HEK293T (cell line): ENCODE data around the gene EHD4.

ENCODE experiments used
- CTCF ChIA-PET: fragments of 350-600 bp; formaldehyde crosslinking; extraction: SDS; loops from one replicate; lab custom pipeline; 2021; ENCODE audit warnings: antibody characterized with exemption, inconsistent platforms; lab: Yijun Ruan, JAX
- POLR2A ChIA-PET: fragments of 350-600 bp; formaldehyde crosslinking; extraction: SDS; loops from one replicate; lab custom pipeline; 2020; ENCODE audit warnings: antibody characterized with exemption, inconsistent platforms; lab: Yijun Ruan, JAX
- DNase-seq: peaks from one replicate; pipeline ENCODE4 v3.0.0; 2012; ENCODE audit warnings: mixed read lengths; ENCODE audit errors: extremely low spot score
- ARNT ChIP-seq: fragments of 450-650 bp; IDR thresholded peaks from 2 replicates; pipeline ENCODE4 v1.6.1; 2017; ENCODE audit warnings: mild to moderate bottlenecking
- BHLHE40 ChIP-seq: fragments of 450-650 bp; IDR thresholded peaks from 2 replicates; pipeline ENCODE4 v1.6.1; 2016; ENCODE audit warnings: mild to moderate bottlenecking, moderate library complexity, borderline replicate concordance
- CTBP1 ChIP-seq: fragments of 450-650 bp; IDR thresholded peaks from 2 replicates; pipeline ENCODE4 v1.6.1; 2016; ENCODE audit warnings: borderline replicate concordance
- ELF4 ChIP-seq: fragments of 450-650 bp; IDR thresholded peaks from 2 replicates; pipeline ENCODE4 v1.6.1; 2017; ENCODE audit warnings: antibody characterized with exemption
- FOXA1 ChIP-seq: fragments of 450-650 bp; IDR thresholded peaks from 2 replicates; pipeline ENCODE4 v1.6.1; 2016; ENCODE audit warnings: mild to moderate bottlenecking
- FOXK2 ChIP-seq: fragments of 450-650 bp; IDR thresholded peaks from 2 replicates; pipeline ENCODE4 v1.6.1; 2016; ENCODE audit warnings: mild to moderate bottlenecking
- FOXM1 ChIP-seq: fragments of 450-650 bp; IDR thresholded peaks from 2 replicates; pipeline ENCODE4 v1.6.1; 2017; ENCODE audit warnings: mild to moderate bottlenecking, borderline replicate concordance
- HDGF ChIP-seq: fragments of 450-650 bp; IDR thresholded peaks from 2 replicates; pipeline ENCODE4 v1.6.1; 2017; ENCODE audit warnings: antibody characterized with exemption, borderline replicate concordance
- L3MBTL2 ChIP-seq: fragments of 450-650 bp; conservative IDR thresholded peaks from 2 replicates; pipeline ENCODE4 v1.6.1; 2016; ENCODE audit warnings: mild to moderate bottlenecking
- LEF1 ChIP-seq: fragments of 450-650 bp; IDR thresholded peaks from 2 replicates; pipeline ENCODE4 v1.6.1; 2017; ENCODE audit warnings: mild to moderate bottlenecking, borderline replicate concordance
- NFRKB ChIP-seq: fragments of 450-650 bp; IDR thresholded peaks from 2 replicates; pipeline ENCODE4 v1.6.1; 2016; ENCODE audit warnings: mild to moderate bottlenecking, moderate library complexity
- SP1 ChIP-seq: fragments of 450-650 bp; IDR thresholded peaks from 2 replicates; pipeline ENCODE4 v1.6.1; 2017
- SUZ12 ChIP-seq: fragments of 450-650 bp; IDR thresholded peaks from 2 replicates; pipeline ENCODE4 v1.6.1; 2016; ENCODE audit warnings: mild to moderate bottlenecking
- TARDBP ChIP-seq: fragments of 450-650 bp; IDR thresholded peaks from 2 replicates; pipeline ENCODE4 v1.6.1; 2016
- ZNF384 ChIP-seq: fragments of 450-650 bp; IDR thresholded peaks from 2 replicates; pipeline ENCODE4 v1.6.1; 2016
- TF ChIP-seq, protein P1 (sequence below): fragments of 450-650 bp; IDR thresholded peaks from 2 replicates; pipeline ENCODE4 v1.6.1; 2016

Gene EHD4

DNA sequence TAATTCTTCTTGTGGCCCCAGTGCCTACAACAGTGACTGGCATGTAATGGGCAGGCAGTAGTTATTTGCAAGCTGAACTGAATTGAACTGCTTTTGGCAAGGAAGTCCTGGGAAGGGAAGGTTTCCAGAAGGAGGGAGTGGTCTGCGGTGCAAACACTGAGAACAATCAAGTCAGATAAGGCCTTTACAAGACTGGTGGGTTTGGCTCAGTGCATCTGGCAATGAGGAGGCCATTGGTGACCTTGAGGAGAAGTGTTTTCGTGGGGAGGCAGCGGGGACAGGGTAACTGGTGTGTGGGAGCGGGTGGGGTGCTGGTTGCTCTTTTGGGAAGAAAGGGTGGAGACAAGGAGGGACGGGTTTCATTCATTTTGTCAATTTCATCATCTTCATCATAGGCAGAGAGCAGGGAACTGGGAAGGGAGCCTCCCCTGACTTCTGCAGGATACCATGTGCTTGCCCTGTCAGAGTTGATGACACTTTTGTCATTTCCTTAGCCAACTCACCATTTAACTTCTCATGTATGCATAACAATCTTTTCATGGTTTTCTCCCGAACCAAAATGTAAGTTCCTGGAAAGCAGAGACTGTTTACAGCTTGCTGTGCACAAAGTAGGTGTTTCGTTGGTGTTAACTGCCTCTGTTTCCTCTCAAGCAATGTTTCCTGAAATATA, 8.4 kb upstream of the EHD4 start:
- DNase-seq, result no peak
- POLR2A ChIA-PET, result interaction anchor here (4.5 kb wide), 1 partner anchor 8 kb away, joined by 18 read pairs; the partner anchor contains the start of gene EHD4
- no peak for TF ChIP-seq ARNT
- TF ChIP-seq, protein P1, sequence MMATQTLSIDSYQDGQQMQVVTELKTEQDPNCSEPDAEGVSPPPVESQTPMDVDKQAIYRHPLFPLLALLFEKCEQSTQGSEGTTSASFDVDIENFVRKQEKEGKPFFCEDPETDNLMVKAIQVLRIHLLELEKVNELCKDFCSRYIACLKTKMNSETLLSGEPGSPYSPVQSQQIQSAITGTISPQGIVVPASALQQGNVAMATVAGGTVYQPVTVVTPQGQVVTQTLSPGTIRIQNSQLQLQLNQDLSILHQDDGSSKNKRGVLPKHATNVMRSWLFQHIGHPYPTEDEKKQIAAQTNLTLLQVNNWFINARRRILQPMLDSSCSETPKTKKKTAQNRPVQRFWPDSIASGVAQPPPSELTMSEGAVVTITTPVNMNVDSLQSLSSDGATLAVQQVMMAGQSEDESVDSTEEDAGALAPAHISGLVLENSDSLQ, result no peak
- TF ChIP-seq NFRKB, result no peak
- no peak for TF ChIP-seq FOXM1
- no peak for TF ChIP-seq LEF1
- no peak for TF ChIP-seq ELF4
- no peak for TF ChIP-seq SUZ12
- TF ChIP-seq L3MBTL2, result no peak
- no peak for TF ChIP-seq FOXK2
- no peak for TF ChIP-seq SP1
- TF ChIP-seq HDGF, result no peak
- no peak for TF ChIP-seq BHLHE40
- CTCF ChIA-PET, result no interaction called here

- TF ChIP-seq LEF1 (no peak), BHLHE40 (no peak), CTBP1 (no peak), NFRKB (no peak), ELF4 (no peak), FOXM1 (no peak), FOXK2 (no peak), ARNT (no peak), FOXA1 (no peak), L3MBTL2 (no peak), ZNF384 (no peak), HDGF (no peak), SUZ12 (no peak), TARDBP (no peak), SP1 (no peak)
- TF ChIP-seq, protein P1, result no peak
- ChIA-PET CTCF (interaction anchor here (0.6 kb wide), 1 partner anchor 84 kb away, joined by 3 read pairs; no protein-coding TSS in a partner anchor), POLR2A (no interaction called here)
- no peak for DNase-seq
Observed at GRCh38 chr15:41979493-41980266, 7.3 kb upstream of the EHD4 start.

- no peak for DNase-seq
- ChIA-PET POLR2A (no interaction called here), CTCF (no interaction called here)
- TF ChIP-seq LEF1 (no peak), FOXK2 (no peak), TARDBP (no peak), ZNF384 (no peak), CTBP1 (no peak), FOXM1 (no peak), BHLHE40 (no peak), L3MBTL2 (no peak), HDGF (no peak), NFRKB (no peak), SUZ12 (no peak), SP1 (no peak), ELF4 (no peak), FOXA1 (no peak)
- TF ChIP-seq, protein P1, result no peak
Observed at GRCh38 chr15:41978534-41978933, 6.2 kb upstream of the EHD4 start.

GRCh38 chr15:41977757-41978383, 5.5 kb upstream of the EHD4 start:
- TF ChIP-seq, protein P1, result no peak
- no peak for TF ChIP-seq ARNT
- no peak for TF ChIP-seq LEF1
- no peak for TF ChIP-seq FOXA1
- TF ChIP-seq L3MBTL2, result no peak
- no peak for TF ChIP-seq FOXK2
- TF ChIP-seq TARDBP, result no peak
- no peak for TF ChIP-seq ELF4
- no peak for TF ChIP-seq NFRKB
- TF ChIP-seq BHLHE40, result no peak
- DNase-seq, result no peak
- POLR2A ChIA-PET, result no interaction called here
- CTCF ChIA-PET, result no interaction called here

DNA sequence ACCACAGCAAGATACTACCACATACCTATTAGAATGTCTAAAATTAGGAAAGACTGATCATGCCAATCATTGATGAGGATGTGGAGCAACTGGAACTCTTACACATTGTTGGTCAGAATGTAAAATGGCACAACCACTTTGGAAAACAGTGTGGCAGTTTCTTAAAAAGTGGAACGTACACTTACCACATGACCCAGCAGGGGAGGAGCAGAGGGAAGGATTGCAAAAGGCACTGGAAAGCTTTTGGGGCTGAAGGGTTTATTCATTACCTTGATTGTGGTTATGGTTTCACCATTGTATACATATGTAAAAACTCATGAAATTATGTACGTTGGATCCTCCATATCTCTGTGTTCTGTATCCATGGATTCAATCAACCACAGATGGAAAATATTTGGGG, 3.3 kb upstream of the EHD4 start:
- DNase-seq, result no peak
- CTCF ChIA-PET, result no interaction called here
- TF ChIP-seq FOXK2, result no peak
- no peak for TF ChIP-seq LEF1
- no peak for TF ChIP-seq ZNF384
- TF ChIP-seq BHLHE40, result no peak
- no peak for TF ChIP-seq SP1
- TF ChIP-seq NFRKB, result no peak
- TF ChIP-seq FOXA1, result no peak
- no peak for TF ChIP-seq FOXM1
- no peak for TF ChIP-seq ELF4
- no peak for TF ChIP-seq SUZ12
- TF ChIP-seq CTBP1, result no peak
- no peak for TF ChIP-seq TARDBP
- TF ChIP-seq L3MBTL2, result no peak
- POLR2A ChIA-PET, result no interaction called here
